ENCODE data around the gene DCUN1D2. TPM values are rescaled to one million over a fixed set of nuclear protein-coding genes. Genes with fewer than 3 reads are reported as not detected.
"Not testable (repeated sequence)": the region's sequence is repeated elsewhere in the genome, so short reads cannot be mapped to it uniquely, and the experiment has no call there.

DCUN1D2 gene
- total RNA-seq, 1 experiment from 2014 or later: 8.5 TPM

DNA sequence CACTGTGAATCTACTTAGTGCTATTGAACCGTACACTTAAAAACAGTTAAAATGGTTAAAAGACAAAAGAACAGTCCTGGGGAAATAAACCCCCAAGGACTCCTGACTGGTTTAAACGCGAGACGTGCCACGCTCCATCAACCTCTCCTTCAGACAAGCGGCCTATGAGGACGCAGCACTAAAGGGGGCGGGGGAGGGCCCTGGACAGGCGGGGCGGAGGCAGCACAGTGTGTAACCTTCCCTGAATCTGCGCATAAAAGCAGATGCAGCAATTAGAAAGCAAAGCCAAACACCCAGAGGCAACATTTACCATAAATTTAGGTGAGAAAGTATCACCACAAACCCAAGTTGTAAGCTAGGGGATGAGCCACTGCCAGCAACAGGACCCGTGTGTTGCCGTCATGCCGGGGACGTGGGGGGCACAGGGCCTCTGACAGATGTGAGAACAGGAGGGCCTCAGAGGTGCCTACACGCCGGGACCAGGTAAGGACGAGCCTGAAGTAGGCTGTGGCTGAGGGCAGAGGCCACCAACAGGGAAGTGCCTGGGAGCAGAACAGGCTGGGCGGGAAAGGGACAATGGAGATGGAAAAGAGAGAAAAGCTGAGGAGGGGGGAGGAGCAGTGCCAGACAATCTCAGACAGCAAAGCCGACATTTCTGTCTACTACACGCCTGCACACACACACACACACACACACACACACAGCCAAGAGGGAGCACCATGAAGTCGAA is 21.9 kb downstream of the DCUN1D2 start:
- DNase-seq (ENCODE audit: extremely low read depth, low read depth): no peak

DNA sequence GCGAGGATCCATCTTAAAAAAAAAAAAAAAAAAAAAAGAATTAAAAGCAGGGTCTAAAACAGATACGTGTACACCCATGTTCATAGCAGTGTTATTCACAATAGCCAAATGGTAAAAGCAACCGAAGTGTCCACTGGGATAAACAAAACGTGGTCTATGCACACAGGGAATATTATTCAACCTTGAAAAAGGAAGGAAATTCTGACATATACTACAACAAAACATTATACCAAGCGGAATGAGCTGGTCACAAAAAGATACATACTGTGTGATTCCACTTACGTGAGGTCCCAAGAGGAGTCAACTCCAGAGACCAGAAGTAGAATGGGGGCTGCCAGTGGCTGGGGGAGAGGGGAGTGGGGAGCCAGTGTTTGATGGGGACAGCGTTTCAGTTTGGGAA is 22.5 kb downstream of the DCUN1D2 start:
- no peak for DNase-seq (ENCODE audit: extremely low read depth, low read depth)

DNA sequence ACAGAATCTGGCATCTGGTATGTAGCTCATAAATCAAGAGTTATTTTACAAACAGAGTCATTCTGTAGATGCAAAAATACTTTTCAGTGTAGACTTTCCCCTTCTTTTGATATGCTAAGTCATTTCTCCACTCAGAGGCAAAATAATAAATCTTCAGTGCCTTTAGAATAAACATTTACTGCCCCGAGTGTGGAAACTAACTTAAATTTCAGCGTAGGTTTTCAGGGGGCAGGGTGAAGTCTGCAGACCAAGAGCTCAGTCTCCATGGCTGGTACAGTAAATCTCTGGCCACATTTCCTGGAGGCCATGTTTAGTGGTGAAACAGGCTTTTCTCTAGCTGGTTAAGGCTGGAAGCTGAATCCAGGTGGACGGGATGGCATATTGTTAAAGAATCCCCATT is 24.1 kb downstream of the DCUN1D2 start:
- no peak for DNase-seq (ENCODE audit: extremely low read depth, low read depth)

DNA sequence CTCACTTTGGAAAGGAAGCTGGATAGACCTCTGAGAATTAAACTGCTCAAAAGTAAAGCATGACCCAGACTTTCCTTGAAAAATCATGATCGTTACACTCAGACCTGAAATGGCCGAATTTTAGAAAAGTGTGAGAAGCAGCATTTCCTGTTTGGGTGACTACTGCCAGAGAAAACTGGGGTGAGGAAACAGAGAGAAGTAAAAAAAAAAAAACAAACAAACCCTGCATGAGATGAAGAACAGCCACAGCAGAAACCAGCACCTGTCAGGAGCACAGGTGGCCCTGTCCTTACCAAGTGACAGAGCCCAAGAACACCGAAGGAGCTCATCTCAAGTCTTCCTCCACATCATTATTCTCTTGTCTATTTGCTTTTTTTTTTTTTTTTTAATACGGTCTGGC is 25.2 kb downstream of the DCUN1D2 start:
- DNase-seq (ENCODE audit: extremely low read depth, low read depth): no peak

DNA sequence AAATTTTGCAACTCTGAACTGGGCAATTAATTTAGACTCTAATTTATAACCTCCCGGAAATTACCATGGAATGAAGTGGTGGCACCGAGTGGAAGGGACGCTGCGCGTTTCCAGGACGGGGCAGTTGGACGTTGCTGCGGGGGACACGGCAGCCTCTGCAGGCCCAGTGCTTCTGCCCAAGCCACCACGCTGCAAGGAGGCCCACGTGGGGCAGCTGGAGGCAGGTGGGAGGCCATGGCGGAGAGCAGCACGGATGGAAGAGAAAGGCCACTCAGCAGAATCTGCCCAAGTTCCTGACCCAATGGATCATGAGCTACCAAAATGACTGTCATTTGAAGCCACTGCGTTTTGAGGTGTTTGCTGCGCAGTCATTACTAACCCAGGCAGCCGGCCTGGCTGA is 26.0 kb downstream of the DCUN1D2 start:
- no peak for DNase-seq (ENCODE audit: extremely low read depth, low read depth)

DNA sequence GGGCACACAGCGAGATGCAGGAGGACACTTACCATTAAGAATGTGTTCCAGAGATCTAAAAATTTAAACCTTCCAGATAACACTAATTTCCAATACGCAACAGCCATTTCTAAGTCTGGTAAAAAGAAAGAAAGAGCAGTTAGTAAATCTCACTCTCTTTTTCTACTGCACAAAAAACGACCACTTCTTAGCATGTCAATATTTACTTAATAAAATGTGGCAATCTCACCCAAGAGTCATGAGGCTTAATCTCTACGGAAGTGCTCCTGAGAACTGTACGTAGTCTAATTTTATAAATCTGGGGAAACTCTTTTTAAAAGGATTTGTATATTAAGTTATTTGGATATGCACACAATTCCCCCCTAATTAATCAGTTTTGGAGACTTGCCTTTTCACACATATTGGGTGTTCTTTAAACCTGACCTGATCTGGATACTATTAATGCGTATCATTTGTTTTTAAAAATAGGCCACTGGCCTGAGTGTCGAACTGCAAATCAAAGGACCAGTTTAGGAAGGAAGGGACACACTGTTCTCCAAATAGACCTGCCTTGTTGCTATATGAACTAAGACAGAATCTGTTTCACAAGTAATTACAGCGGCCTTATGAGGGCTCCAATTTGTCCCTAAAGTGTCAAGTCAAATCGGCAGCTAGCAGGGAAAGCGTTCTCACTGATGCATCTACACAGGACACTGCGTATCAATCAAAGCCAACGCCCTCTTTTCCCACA is 29.3 kb downstream of the DCUN1D2 start:
- DNase-seq (ENCODE audit: extremely low read depth, low read depth): no peak

DNA sequence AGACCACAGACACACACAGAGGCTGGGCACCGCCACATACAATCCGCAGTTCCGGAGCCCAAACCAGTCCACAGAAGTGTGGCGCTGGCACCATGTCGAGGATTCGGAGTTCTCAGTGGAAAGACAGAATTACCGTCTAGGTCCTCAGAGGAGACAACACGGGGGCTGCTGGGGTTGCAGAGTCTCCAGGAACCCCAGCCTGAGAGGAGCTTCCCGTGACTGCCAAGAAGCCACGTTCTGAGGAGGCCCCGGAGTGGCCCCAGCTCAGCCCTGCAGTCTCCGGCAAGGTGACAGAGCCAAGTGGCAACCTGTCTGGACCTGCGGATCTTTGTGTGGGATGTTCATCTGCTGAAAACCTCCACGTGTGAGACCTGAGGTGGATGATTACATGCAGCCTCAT is 29.9 kb downstream of the DCUN1D2 start:
- DNase-seq (ENCODE audit: extremely low read depth, low read depth): no peak

DNA sequence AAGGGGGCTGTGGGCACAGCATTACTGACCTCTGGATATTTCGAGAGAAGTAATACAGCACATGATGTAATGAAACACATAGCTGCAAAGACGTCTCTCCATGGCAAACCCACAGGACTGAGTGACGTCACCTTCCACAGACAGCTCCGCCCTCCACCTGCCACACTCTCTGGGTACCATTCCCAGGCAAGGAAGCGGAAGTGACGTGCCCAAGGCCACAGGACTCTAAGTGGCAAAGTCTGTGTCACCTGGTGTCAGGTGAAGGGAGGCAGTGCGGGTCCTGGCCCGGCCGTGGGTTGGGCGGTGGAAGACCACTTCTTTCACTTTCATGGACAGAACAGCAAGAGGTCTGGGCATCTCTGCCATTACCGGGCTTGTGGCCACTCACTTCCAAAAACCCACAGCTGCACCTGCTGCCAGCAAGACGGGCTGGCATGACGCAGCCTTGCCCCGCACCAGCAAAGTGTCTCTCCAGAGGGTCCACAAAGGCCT is 30.4 kb downstream of the DCUN1D2 start:
- no peak for DNase-seq (ENCODE audit: extremely low read depth, low read depth)

DNA sequence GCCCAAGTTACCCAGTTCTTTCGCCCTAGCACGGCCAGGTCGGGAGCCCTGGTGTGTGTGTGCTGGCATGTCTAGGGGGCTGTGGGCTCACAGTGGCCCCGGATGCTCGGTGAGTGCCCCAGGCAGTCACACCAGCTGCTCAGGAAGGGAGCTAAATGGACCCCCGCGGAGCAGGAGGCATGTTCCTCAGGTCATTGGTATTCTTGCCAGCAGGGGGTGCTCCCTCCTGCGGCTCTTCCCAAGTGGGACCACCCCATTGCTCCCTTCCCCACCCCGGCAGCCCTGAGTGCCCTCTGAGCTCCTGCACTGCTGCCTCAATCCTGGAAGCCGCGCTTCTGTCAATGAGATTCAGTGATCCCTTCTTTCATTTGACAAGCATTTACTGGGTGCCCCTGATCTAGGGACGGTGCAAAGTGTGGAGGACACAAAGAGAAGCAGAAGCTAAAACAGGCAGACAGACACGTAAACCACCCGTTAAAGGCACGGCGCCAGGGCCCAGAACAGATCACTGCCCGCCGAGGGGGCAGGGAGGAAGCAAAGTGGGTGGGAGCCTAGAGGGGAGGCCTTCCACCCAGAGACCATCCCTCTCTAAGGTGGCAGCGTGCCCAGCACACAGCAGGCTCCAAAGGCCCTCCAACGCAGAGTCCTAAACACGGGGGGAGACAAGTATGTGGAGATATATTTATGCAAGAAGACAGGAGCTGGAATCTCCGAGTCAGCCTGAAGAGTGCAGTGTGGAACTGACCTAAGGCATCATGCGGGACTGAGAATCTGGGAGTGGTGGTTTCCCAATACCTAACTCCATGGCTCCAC is 32.1 kb downstream of the DCUN1D2 start:
- no peak for DNase-seq (ENCODE audit: extremely low read depth, low read depth)

DNA sequence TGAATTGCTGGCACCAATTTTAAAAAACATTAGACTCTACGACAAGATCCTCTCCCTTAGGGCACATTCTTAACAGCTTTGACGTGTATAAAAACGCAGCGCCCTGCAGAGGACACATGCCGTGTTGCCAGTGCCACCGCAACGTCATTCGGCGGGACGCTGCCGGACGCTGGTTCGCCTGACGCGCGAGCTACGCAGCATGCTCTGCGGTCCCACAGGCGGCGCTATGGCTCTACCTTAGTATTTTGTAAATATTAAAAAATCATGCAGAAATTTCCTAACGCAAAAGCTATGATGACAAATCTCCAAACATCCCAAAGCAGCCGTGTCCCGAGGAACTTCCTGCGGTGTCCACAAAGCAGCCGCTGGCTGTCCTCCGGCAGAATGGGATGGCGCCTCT is 33.0 kb downstream of the DCUN1D2 start:
- DNase-seq (ENCODE audit: extremely low read depth, low read depth): no peak

DNA sequence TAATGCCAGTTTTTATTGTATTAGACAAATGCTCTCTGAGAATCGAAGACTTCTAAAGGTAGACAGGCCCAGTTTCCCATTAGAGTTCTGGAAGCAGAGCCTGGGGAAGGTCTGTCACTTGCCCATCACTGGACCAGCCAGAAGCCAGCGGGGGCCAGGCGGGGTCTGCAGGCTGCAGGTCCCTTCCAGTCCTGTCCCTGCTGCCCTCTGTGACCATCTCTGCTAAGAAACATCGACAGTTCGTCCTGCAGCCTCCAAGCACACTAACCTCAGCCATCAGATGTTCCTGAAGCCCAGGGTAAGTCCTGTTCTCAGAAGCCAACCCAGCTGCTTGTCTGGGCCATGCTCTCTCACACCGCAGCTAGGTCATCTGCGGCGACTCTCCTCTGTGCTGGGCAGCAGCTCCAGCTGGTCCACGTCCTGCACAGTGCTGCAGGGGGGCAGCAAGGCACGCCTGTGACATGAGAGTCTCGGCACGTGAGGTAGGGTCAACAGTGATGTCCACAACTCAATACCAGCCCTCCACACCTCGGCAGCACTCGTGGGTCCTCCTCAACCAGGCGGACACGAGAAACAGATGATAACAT is 34.3 kb downstream of the DCUN1D2 start:
- DNase-seq (ENCODE audit: extremely low read depth, low read depth): no peak

DNA sequence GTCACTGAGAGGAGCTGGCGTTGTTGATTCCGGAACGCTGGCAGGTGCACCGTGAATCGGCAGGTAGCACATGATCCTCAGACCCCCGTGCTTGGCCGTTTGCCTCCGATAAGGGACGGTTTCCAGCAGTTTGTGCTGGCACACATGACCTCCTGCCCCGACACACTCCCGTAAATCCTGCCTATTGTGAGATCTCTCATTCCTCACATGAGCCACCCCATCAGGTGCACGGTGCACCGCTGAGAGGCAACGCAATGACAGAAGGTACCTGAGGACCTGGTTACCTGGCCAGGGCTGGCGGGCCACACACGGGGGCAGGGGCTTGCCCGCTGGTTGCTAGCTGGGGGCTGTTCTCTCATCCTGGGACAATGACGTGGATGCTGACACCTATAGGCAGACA is 35.1 kb downstream of the DCUN1D2 start:
- DNase-seq (ENCODE audit: extremely low read depth, low read depth): no peak

DNA sequence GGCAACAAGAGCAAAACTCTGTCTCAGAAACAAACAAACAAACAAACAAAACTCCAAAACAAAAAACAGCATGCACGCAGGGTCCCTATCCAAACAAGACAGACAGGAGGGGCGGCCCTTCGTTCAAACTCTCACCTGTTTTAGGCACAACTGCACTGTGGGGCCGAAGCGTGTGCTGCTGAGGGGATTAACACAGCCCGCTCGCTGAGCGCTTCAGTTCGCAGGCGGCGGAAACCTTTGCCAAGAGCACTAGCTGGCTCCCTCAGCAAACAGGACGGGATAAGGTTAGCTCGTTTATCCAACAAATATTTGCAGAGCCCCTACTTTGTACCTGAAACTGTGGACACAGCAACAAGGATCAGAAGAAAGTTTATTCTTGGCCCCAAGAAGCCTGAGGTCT is 35.6 kb downstream of the DCUN1D2 start:
- DNase-seq (ENCODE audit: extremely low read depth, low read depth): no peak

DNA sequence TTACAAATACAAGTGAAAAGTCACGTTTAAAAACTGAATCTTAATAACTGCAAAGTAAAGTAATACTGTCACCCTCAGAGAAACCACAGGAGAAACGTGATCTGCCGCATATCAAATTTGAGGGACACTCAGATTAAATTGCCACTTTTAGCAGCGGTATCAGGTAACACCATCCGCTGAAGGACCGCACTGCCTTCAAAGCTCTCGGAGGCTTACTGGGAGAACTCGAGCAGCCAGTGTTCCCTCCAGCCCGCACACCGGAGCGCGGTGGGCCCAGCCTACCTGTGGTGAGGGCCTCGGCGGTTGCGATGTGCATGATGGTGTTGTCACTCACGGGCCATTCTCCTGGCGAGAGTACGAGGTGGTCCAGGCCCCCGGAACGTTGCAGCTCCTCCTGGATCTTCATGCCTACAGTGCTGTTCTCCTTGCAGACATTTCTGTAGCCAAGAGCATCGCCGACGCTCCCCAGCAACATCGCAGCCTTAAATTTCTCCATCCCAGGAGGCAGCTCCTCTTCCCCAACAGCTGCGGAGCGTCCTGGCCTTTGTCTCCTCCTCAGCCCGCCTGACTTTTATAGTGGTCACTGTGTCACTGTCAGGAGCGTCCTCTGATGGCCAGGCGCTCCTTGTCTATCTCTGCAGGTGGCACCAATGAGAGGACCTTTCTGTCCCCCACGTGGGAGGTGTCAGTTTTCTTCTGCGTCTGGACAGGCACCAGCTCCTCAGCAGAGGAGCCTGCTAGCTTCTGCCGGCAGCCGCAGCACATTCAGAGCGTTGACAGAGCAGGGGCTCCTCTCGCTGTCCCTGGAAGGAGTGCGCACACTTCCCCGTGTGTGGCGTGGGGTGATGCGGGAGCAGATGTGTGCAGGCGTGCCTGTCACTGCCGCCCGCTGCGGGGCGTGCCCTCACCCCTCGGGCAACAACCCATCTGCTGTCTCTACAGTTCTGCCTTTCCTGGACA is 37.3 kb downstream of the DCUN1D2 start, which contains the start of gene ADPRHL1:
Gene ADPRHL1 (minus strand): TSS at position 547 of the 960 bp plus-strand sequence. CDS start 51 bp downstream, at position 496.
- no peak for DNase-seq (ENCODE audit: extremely low read depth, low read depth)

DNA sequence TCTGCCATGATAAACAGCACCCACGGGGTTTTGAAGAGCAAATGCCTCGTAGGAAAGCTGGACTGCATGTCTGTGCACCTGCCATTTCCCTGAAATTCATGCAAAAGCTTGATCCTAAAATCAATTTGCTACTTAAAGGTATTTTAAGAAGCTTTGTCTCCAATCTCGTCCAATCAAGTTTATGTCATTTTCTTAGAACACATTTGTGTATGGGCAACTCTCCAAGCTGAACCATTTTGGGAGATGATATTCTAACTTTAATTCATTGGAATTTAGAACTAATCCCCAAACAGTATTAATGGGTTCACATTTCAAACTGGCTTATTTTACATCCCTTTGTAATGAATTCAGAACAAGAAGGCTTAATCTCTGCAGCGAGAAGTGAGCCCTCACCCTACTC is 38.0 kb downstream of the DCUN1D2 start:
- DNase-seq (ENCODE audit: extremely low read depth, low read depth): no peak

DNA sequence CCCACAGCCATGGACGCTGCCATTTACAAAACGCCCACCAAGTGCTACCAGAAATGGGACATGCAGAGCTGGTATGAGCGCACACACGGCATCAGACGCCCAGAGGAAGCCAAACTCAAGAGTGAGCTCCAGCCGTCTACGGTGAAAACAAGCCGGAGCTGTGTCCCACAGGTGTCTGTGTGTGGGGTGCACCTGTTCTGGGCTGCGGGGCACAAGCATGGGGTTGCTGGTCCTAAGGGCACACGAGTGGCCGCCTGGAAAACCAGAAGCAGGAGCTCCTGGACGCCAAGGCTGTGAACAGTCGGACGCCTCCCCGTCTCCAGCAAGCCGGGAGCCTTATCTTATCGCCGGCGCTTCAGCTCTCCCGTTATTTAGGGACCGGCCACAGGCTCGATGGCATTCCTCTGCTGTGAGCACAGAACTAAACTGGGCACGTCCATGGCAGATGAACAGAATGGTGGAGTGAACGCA is 38.5 kb downstream of the DCUN1D2 start:
- no peak for DNase-seq (ENCODE audit: extremely low read depth, low read depth)

DNA sequence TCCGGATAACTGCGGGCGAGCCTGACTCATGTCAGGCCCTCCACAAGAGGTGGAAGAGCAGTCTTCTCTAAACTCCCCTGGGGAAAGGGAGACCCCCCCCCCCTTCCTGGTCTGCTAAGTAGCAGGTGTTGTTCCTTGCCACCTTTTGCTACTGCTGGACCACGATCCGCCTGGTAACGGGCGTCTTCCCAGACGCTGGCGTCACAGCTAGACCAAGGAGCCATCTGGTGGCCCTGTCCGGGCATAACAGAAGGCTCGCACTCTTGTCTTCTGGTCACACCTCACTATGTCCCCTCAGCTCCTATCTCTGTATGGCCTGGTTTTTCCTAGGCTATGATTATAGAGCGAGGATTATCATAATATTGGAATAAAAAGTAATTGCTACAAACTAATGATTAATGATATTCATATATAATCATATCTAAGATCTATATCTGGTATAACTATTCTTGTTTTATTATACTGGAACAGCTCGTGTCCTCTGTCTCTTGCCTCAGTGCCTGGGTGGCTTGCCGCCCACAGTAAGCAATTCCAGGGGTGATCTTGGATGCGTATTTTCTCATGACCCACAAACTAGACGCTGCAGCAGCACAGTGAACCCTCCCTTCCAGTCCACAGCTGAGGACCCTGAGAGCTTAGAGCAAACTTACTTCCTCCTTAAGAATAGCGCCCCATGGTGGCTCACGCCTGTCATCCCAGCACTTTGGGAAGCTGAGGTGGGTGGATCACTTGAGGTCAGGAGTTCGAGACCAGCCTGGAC is 39.5 kb downstream of the DCUN1D2 start:
- DNase-seq (ENCODE audit: extremely low read depth, low read depth): peak; percentile 38

DNA sequence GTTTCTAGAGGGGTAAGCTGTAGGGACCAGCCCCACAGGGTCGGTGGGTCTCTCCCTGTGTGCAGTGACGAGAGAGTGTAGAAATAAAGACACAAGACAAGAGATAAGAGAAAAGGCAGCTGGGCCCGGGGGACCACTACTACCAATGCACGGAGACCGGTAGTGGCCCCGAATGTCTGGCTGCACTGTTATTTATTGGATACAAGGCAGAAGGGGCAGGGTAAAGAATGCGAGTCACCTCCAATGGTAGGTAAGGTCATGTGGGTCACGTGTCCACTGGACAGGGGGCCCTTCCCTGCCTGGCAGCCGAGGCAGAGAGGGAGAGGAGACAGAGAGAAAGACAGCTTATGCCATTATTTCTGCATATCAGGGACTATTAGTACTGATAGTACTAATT is 40.2 kb downstream of the DCUN1D2 start:
- not testable (repeated sequence) for DNase-seq (ENCODE audit: extremely low read depth, low read depth)

All from NCI-H460 (cell line).